NCI-H128 (cell line): ENCODE data around the gene DOCK2.
"Not testable (repeated sequence)": the region's sequence is repeated elsewhere in the genome, so short reads cannot be mapped to it uniquely, and the experiment has no call there.

ENCODE experiments used
- DNase-seq: peaks from one replicate; lab custom pipeline; 2025; ENCODE audit not compliant: unreplicated experiment; lab: John Stamatoyannopoulos, UW

Gene DOCK2

DNA sequence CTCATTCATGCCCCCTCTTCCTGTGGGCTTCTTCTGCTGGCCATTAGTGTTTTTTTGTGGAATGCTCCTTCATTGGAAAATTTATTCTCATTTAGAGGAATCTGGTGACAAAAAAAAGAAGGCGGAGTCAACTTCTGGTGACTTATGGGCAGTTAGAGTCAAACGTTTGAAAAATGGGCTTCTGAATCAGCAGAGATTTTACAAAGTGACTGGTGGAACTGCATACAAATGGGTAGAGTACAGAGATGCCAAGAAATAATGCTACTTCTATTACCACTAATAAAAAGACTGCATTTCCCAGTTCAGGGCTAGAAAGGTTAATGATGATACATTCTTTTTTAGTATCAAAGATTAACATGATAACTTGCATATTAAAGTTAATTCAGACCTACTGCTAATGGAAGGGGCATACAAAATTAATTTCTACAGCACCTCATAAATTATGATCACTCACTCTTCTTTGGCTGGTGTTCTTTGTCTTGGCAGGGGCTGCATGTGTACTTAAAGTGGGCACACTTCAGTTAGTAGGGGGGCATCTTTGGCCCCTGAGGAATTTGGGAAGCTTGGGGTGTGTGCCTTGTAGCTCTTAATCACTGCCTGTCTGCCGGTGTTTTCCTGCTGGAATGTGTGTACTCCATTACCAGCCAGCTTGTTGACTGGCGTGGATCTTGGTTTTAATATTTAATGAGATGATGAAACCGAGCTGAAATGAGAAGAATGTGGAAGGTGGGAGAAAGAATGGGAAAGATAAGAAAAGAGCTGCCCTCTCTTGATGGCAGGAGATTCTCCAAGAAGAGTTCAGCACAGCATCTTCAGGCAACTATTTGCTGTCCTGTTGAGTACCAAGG, 148.9 kb downstream of the DOCK2 start:
- no peak for DNase-seq

DNA sequence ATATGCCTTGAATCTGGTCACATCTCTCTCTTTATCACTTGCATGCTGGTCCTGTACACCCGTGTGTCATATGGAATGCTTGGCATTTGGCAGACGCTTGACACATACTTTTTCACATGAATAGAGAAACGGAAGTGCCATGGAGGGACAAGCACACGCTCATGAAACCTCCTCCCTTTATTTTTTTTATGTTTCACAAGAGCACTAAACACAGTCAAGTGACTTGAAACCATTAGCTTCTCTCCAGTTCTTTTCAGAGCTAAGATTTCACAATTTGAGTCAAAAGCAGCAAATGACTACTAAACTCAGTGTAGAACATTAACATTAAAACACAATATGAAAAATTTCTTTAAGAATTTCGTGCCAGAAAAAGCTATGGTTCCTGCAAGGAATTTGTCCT, 151.1 kb downstream of the DOCK2 start:
- no peak for DNase-seq

DNA sequence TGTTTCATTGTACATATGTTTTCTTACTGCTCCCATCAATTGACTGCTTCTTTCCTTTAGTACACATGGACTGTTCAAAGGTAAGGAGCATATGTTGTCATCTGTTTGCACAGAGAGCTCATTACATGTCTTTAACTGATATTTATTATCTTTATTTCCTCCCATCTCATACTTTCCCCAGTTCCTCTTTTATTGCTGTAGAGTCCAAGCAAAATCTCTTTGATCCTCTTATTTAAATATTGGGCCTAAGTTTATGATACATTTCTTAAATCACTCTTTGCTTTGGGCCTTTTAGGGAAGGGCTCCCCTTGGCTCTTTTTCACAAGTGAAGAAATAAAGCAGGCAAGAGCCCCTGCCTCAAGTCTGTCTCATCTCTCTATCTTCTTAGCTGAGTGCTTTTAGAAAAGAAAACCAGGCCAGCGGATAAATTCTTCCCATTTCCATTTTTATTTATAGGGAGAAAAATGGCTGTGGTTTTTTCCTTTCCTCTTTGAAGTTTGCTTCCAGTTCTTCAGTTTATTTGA, 152.4 kb downstream of the DOCK2 start:
- DNase-seq = no peak

DNA sequence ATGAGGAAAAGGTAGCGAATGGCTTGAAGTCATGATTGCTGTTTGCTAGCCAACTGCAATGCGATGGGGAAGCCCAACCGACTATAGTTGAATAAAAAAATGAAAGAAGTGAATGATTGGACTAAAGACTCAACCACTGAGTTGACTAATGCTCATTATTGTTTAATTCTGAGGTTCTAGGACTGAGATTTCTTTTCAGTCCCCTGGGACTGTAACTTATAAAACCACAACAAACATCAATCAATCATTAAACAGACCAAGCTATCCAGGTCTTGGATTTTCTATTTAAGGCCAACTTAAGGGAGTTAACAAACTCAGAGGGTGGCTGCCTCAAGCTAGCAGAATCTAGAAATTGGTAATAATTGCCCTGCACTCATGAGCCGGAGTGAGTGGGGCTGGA, 154.2 kb downstream of the DOCK2 start:
- no peak for DNase-seq

DNA sequence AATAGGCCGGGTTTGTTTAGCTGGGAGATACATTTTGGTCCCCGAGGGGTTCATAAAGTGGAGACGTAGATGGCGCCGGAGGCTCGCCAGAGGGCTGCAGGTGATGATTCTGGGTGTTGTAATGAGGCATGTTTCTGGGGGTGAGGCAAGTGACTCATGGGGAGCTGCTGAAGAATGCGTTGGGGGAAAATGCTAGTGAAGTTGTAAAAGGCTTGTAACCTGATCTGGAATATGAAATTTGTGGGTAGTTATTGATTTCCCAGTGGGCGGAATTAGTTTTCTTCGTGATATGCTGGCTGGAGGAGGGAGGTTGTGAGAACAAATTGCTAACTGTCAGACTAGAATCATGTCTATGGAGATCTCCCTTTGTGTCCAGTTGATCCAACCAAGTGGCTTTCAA, 158.3 kb downstream of the DOCK2 start:
- no peak for DNase-seq

DNA sequence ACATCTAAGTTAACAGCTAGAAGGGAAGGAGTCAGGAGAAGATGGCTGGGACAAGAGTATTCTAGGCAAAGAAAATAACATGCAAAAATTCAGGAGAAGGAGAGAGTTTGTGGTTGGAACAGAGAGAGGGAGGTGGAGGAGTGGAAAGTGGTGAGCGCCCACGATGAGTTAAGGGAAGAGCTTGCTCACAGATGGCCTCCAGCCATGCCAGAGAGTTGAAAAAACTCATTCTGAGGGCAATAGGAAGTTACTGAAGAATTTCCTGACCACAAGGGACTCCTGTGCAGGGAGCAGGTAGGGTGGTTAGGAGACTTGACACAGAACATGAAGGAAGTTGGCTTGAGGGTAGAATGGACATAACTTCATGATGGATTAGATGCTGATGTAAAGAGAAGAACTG, 159.7 kb downstream of the DOCK2 start:
- DNase-seq = no peak

DNA sequence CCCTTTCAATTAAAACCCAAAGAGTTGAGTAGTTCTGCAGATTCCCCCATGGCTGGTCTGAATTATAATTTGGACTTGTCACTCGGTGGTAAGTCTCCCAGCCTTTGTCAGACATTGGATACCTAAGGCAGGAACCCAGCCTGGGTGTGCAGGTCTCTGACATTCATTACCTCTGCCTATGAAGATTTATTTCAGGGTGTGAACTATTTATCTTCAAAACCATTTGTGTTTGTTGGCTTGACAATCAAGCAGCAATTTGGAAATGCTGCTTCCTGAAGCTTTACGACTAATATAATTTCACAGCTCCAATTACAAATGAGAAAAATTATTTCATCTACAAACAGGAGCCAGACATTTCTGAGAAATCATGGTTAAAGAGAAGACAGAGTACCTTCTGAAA, 160.5 kb downstream of the DOCK2 start:
- DNase-seq = no peak

DNA sequence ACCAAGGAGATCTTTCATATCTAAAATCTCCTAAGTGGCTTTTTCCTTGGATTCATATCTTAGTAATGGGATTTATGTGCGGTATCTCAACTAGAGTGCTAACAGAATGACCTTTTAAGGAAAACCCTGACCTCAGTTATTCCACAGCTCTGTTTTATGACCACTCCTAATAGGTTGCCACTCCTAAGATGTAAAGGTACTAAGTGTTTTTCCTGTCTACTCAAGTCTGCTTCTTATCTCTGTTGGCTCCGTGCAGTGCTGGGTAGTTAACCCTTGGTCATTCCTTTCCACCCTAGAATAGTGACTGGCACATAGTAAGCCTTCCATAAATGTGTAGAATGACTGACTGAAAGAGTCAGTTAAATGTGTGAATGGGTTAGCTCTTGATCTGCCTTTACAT, 161.4 kb downstream of the DOCK2 start:
- DNase-seq = no peak

DNA sequence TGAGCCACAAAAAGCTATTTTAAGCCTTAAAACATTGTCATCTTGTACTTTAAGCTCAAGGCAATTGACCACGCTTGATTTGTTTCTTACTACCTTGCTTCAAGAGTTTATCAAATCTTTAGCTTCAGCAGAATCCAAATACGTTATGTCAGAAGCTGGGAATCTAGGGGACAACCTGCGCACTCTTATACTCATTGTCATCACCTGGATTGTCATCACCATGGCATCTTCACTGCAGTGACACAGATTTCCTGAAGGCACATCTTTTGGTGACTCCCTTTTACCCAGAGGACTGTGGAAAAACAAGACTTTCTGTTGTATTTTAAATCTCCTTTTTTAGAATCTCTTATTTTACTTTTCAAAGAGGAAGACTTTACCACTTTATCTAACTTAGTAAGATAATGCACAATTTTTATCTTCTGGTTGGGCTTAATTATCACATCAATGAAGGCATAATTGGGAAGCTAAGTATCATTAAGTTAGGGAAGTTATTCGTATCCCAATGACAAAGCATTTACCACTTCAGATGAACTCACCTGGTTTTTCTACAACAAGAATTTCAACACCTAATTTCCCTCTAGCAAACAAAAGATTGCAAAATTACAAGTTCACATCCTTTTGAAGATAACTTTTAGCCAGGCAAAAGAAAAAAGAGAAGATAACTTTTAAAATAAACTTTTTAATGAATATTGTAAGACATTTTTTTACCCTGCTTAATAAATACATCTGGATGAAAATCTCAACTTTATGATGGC, 162.0 kb downstream of the DOCK2 start:
- no peak for DNase-seq

DNA sequence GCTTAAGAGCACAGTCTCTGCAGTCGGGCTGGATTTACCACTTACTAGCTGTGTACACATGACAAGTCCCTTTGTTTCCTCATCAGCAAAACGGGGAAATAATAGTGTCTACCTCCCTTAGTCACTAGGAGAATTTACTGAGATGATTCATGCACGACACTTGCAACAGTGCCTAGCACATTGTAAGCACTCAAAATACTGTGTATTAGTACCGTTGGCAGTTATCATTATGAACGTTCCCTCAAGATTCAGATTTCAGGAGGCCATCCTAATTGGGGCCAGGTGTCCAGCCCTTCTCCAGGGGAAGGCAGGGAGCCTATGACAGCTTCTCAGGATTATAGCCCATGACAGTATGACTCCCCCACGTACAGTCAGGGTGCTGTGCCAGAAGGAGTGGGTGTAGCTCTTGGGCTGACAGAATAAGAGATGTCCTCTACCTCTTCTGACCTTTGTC, 164.3 kb downstream of the DOCK2 start:
- no peak for DNase-seq

DNA sequence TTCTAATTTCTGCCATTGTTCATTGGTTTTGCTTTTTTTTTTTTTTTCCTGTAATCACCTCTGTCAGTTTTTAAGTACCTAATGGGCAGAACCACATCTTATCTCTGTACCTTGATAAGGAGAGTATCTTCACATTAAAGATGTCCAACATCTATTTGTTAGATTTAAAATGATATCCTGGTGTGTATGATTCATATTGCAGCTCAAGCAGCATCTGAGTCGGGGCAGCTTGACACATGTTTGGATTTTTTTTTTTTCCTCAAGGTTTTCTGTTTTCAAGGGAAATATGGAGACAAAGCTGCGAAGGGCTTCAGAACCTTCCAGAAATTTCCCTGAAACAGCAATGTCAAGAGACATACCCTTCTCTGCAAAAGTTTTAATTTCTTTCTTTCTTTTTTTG, 164.7 kb downstream of the DOCK2 start:
- no peak for DNase-seq

DNA sequence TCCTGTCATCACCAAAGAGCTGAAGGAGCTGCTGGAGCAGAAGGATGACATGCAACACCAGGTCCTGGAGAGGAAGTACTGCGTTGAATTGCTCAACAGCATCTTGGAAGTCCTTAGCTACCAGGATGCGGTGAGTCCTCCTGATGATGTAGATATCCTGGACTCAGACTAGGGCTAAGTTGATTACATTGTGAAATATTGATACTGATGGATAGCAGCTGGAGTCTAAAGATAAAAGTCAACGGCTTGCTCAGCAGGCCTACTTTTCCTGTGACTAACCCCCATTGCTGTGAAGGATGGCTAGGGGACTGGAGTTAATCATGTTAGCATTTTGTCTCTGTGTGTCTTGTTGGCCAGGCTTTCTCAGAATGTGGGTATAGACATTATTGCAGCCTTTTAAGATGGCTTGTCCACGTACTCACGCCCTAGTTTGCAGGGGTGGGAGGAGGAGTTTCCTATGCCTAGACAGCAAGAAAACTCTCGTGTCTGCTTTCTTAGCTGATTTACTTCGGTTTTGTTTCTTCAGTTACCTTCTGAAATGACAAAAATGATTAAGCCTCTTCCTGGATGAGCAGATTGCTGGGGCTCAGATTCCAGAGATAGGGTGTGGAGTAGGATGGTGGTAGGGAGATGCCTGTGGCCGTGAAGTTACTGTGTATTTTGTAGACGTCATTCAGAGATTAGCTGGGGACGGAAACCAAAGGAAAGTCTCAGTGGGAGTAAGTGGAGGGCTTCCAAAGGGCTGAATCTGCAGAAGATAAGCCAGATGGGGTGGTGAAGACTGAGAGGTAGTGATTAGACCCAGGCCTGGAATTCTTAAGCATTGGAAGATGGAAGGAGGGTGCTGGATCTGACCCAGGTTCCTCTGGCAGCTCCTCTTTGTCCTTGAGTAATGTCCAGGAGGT, 166.3 kb downstream of the DOCK2 start:
- DNase-seq = no peak

DNA sequence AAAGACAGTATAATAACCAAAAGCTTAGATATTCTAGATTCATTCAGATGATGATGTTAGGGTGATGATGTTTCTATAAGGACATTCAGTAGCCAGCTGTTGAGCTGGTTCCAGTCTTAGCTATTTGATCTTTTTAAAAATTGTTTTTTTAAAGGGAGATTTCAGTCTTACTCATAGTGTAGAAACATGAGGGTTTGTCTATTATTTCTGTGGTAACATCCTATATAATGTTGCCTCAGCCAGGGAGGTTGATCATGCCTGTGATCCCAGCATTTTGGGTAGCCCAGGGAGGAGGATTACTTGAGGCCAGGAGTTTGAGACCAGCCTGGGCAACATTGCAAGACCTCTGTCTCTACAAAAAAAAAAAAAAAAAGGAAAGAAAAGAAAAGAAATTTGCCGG, 167.8 kb downstream of the DOCK2 start:
- DNase-seq = no peak

DNA sequence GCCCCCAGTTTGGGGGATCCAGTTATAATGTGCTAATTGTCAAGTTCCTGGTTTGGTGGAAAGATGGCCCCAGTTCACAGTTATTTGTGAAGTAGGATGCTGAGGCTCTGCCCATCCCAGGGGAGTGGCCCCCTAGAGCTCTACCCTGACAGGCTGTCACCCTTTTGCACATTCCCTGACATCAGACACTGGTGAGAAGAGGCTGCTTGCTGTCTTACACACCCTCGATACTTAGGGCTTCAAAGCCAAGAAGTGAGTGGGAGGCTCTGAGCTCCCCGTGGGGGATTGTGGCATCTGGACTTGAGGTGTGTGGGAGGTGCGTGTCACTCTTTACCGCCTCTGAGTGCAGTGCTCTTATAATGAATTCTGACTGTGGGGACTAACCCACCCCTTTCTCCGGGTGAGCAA, 168.5 kb downstream of the DOCK2 start:
- DNase-seq = no peak

DNA sequence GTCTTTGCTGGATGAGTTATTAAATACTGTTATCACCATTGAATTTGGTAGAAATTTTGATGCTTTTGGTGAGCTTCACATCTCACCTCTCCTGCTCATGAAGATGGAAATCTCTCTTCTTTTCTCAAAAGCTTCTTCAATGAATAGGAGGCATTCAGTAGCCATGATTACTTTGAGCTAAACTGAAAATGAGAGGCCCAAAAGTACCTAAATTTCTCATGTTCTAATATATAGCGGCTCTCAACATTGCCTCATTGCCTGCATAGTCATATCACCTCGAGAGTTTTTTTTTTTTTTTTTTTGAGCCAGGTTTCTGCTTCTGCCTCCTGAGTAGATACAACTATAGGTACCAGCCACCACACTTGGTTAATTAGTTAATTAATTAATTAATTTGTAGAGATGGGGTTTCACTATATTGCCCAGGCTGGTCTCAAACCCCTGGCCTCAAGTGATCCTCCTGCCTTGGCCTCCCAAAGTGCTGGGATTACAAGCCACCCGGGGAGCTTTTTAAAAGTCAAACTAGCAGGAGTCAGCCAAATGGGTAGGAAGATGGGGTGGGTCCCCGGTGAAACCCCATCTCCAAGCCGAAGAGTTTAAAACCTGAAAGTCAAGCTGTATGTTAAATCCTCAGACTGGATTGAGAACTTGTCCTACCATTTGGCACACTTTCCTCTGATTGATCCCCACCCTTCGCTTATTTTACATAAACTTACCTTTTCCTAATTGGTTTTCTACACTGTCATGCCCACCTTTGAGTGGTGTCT, 169.0 kb downstream of the DOCK2 start:
- no peak for DNase-seq

DNA sequence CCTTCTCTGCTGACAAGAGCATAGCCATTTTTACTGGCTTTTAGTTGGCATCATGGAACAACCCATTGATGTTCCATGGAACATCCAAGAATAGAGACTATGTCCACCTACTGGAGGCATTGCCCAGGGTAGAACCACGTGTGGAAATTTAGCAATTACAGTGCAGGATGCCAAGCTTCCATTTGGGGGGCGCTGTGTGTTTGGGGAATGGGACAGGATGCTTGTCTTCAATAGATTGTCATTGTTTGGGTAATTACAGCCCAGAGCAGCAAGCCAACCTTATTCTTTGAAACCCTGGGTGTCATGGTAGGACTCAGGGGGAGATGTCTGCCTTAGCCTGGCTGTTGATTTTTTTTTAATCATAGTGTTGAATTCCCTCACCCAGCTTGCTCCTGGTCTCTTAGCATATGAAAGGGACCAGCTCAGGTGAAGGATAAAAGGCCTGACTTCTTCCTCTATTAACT, 171.1 kb downstream of the DOCK2 start:
- DNase-seq = no peak

DNA sequence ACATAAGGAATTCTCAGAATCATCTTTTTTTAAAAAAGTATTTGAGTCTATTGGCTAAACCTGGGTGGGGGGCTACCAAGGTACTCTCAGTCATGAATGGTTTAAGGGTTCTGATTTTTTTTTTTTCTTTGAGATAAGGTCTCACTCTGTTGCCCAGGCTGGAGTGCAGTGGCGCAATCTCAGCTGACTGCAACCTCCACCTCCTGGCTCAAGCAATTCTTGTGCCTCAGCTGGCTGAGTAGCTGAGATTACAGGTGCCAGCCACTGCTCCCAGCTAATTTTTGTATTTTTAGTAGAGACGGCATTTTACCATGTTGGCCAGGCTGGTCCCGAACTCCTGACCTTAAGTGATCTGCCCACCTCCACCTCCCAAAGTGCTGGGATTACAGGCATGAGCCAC, 171.8 kb downstream of the DOCK2 start:
- DNase-seq = not testable (repeated sequence)

DNA sequence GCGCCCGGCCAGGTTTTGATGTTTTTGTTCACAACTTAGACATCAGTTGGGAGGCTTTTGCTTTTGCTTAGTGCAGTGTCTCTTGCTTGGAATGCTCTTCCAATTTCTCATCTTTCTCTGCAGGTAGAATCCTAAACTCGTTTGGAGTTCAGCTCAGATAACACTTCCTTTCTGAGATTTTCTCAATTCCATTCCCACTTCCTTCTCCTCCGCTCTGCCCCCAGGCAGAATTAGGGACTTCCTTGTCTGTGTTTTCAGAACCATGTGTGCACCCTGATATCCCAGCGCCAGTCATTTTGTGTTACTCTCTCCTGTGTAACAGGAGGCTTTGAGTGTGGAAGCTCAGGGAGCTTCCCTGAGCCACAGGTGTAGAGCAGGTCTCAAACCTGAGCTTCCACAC, 172.2 kb downstream of the DOCK2 start:
- no peak for DNase-seq

DNA sequence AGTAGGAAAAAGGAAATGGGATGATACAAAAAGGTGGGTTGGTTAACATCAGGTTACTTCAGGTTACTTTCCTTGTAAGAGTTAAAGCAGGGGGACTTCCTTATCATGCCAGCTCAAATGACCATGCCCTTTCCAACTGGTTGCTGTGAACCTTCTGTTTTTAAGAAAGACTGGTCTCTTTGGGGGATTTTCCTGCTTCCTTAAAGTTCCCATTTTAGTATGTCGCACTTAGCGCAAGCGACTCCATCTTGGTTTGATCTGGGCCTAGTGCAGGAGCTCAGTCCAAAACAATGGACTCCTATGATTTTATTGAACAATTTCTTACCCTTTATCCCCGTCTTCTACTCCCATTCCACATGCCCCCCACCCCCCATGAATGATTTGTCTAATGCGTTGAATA, 173.4 kb downstream of the DOCK2 start:
- DNase-seq = no peak

DNA sequence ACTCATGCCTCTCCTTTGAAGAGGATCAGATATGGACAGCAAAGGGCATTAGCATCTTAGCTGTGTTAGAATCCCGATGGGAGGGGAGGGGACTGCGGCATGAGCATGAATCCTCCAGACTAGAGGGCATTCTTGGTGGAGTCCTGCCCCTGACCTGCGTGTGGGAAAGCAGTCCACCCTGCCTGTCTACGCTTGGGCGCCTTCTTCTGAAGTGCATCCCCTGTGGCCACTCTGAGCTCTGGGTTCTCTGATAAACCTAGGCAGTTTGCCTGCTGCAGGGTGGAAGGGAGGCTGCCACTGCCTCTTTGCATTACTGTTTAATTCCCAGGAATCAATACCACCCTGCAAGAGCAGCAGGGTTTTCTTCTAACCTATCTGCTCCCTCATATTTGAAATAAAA, 173.9 kb downstream of the DOCK2 start:
- no peak for DNase-seq
